Liver (tissue), 2 donors: ENCODE data around the gene CNOT3.

Experiments used
- FOXA1 ChIP-seq: IDR thresholded peaks from 2 replicates; pipeline ENCODE4 v1.6.1; 2016; ENCODE audit warnings: antibody characterized with exemption
- TF ChIP-seq, protein P1 (sequence below): fragments of 150-350 bp; IDR thresholded peaks from 2 replicates; pipeline ENCODE4 v1.5.1; 2017; ENCODE audit warnings: improper control_type of control experiment, low read depth, low read length; ENCODE audit not compliant: missing input control
- donor health status: healthy.

DNA sequence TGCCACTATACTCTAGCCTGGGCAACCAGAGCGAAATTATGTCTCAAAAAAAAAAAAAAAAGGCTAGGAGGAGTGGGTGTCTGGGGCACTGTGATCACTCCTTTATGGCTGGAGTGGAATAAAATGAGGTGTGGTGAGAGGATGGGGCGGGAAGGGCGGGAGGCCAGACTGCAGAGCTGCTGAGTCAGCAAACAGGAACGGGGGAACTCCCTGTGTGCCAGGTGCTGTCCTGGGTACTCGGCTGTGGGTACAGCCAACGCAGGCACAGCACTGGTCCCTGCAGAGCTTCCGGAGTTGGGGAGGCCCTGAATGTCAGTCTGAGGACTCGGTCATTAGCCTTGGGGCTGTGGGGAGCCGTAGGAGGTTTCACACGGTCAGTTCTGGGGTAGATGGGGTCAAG, 16.3 kb upstream of the CNOT3 start:
- TF ChIP-seq, protein P1, sequence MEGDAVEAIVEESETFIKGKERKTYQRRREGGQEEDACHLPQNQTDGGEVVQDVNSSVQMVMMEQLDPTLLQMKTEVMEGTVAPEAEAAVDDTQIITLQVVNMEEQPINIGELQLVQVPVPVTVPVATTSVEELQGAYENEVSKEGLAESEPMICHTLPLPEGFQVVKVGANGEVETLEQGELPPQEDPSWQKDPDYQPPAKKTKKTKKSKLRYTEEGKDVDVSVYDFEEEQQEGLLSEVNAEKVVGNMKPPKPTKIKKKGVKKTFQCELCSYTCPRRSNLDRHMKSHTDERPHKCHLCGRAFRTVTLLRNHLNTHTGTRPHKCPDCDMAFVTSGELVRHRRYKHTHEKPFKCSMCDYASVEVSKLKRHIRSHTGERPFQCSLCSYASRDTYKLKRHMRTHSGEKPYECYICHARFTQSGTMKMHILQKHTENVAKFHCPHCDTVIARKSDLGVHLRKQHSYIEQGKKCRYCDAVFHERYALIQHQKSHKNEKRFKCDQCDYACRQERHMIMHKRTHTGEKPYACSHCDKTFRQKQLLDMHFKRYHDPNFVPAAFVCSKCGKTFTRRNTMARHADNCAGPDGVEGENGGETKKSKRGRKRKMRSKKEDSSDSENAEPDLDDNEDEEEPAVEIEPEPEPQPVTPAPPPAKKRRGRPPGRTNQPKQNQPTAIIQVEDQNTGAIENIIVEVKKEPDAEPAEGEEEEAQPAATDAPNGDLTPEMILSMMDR: no peak
- no peak for TF ChIP-seq FOXA1
